Ovary (tissue), 3 donors: ENCODE data around the gene PRRC1.

ENCODE experiments used
- CTCF ChIP-seq, 3 donors: fragments of 450-650 bp in 2 of 3; fragments of 200-600 bp in 1 of 3; IDR thresholded peaks; one replicate each; pipeline versions ENCODE4 v1.5.1 to v1.8.0; 2016 to 2022; ENCODE audit warnings: antibody characterized with exemption in 3 of 3, mild to moderate bottlenecking in 1 of 3
- POLR2A ChIP-seq: fragments of 450-650 bp; IDR thresholded peaks from one replicate; pipeline ENCODE4 v1.6.1; 2017; ENCODE audit warnings: antibody characterized with exemption, mild to moderate bottlenecking, moderate library complexity
- donor health status: DM: no; HTN: no; CAD: no.

DNA sequence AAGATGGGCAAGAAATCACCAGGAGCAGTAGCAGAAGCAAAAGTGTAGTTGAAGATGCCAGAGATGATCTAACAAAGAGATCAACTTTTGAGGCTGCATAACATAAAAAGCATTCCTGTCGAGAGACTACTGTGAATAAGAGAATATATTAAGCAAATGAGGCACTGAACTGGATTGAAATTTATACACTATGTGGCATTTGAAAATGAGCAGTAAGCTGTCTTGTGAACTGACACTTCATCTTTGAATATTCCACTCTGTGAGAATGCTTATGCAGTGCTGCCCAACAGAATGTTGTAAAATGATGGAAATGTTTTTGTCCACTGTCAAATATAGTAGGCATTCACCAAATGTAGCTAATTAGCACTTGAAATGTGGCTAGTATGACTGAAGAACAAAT, 18.9 kb upstream of the PRRC1 start:
- TF ChIP-seq CTCF (IDR thresholded peaks at IDR 0.05) (no peak), POLR2A (no peak)
